Urothelium cell line (cell line): ENCODE data around the gene FOXP1.
"Not testable (repeated sequence)": the region's sequence is repeated elsewhere in the genome, so short reads cannot be mapped to it uniquely, and the experiment has no call there.

Source experiments
- DNase-seq: peaks from one replicate; pipeline ENCODE4 v3.0.0; 2011; ENCODE audit warnings: low spot score, mixed read lengths
- FAIRE-seq: peaks from 2 replicates; lab custom pipeline; 2011; peaks lifted over from hg19 to GRCh38; lab: Jason Lieb, UNC

FOXP1 gene

DNA sequence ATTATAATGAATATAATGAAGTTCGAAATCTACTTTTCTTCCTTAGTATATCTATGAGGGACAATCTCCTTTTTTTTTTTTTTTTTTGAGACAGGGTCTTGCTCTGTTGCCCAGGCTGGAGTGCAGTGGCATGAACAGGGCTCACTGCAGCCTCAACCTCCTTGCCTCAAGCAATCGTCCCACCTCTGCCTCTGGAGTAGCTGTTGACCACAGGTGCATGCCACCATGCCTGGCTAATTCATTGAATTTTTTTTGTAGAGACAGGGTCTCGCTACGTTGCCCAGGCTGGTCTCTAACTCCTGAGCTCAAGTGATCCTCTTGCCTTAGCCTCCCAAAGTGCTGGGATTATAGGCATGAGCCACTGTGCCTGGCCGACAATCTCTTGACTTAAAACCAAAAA lies 607.5 kb downstream of the FOXP1 start:
- not testable (repeated sequence) for DNase-seq, FAIRE-seq

GRCh38 chr3:70974747-70975146 lies 608.8 kb downstream of the FOXP1 start:
- no peak for DNase-seq
- no peak for FAIRE-seq

DNA sequence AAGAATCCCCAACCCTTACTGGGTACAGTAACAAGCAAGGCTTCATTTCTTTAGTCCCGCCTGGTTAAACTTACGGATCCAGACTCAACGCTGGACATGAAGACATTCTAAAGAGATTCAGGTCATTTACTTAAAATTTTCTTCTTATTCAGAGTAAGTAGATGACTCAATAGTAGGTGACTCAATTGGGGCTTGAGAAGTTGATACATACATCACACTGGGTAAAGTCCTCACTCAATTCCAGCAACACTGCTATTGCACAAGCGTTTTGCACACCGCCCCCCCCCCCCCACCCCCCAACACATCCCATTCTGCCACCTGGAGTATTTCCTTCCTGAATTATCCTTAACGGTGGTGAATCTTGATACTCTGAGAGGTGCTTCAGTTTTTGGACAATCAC lies 610.0 kb downstream of the FOXP1 start:
- DNase-seq (no peak), FAIRE-seq (no peak)

DNA sequence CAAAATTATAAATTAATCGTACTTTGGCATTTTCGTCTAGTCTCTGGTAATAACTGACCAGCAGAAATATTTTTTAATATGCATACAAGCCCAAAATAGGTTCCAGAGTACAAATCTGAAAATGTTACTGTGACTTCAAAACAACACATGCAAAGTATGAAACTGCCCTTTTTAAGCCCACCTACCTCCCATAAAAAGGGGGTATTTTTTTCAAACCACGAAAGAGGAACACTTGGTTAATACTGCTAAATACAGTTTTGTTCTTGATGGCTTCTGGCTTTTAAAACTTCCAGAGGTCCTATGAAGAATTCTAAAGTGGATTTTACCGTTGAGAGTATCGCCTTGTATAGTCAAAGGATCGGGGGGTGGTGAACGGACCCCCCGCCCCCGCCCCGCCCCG lies 610.7 kb downstream of the FOXP1 start:
- no peak for DNase-seq
- FAIRE-seq = no peak

DNA sequence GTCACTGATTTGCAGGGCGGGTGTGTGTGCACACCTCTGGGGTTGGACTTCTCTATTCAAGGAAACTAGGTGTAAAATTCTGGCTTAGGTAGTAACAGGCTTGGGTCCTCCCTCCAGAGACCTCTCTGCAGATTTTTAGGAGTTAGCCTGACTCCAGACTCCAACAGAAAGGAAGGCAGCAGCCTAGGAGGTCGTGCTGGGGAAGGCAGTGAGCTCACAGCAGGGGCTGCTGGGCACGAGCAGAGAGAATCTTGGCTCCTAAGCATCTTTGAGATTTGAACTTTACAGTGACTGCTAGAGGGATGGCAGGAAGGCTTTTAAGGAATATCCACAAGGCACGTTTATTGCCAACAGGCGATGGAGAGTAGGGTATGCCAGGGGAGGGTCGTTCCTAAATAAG lies 612.6 kb downstream of the FOXP1 start:
- DNase-seq (no peak), FAIRE-seq (no peak)

DNA sequence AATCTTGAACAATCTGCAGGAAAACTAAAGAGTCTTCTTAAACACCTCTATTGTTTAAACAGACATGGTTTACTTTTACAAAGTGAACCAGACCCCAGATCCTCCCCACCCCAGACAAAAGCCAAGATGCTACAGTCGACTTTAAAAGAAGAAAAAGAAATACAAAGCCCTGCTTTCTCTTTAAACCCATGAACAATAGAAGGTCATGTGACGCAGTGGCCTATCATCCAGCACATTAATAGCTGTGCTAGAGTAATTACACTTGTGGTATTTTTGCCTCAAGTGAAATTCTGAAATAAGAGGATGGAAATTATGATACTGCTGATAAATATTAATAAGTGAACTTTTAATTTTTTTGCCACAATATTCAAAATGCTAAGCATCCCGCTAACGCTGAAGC lies 613.4 kb downstream of the FOXP1 start:
- no peak for DNase-seq
- FAIRE-seq = no peak

GRCh38 chr3:70963431-70964275 lies 619.9 kb downstream of the FOXP1 start:
- no peak for DNase-seq
- FAIRE-seq = no peak

- DNase-seq (no peak), FAIRE-seq (no peak)
Measured at GRCh38 chr3:70959506-70960291, 623.8 kb downstream of the FOXP1 start.

- no peak for DNase-seq
- FAIRE-seq = no peak
Measured at GRCh38 chr3:70952033-70952747, 631.3 kb downstream of the FOXP1 start.

GRCh38 chr3:70951316-70951715 lies 632.2 kb downstream of the FOXP1 start:
- FAIRE-seq (no peak), DNase-seq (no peak)

GRCh38 chr3:70947579-70947978 lies 635.9 kb downstream of the FOXP1 start:
- FAIRE-seq = no peak
- DNase-seq = no peak

DNA sequence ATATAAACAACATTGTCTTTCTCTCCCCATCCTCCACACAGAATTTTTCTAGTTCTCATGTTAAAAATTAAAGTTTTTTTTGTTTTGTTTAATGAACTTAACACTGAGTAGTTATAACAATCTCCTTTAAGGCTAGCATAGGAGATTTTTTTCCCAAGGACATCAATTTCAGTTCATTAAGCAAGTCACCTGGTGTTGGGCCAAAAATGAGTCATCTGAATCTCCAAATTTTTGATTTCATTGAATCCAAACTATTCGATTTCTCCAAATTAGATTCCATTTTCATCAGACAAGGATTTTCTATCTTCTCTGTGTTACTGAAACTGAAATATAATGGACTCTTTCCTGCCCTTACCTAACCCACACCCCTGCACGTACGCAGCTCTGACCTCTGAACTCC lies 639.6 kb downstream of the FOXP1 start:
- FAIRE-seq = no peak

DNA sequence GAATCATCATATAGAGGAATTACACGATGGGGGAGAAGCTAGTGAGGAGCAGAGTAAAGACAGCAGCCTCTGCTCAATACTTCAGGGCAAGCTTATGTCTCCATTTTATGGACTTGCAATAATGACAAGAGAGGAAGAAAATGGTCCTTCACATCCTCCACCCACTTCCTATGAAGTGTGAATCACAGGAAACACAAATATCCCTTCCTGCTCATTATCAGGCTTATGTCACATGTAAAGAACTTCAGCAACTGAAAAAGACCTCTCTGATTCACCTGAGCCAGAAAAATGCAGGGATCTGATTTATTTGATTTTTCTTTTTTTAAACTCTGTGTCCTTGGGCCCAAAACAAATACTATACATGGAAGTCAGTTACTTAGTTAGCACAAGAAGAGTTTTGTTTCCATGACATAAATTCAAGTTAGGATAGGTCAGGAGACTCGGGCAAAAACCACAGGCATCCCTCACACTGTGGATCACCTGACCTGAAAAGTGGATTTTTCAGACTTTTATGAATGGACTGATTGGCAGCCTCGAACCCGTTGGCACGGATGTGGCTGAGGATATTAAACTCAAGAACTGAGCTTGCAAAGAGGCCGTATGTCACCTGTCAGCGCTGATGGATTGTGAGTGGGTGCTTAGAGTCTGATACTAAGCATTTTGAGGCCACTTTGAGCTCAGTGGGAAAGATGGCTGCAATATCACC lies 650.3 kb downstream of the FOXP1 start:
- DNase-seq (peak; percentile 29), FAIRE-seq (no peak)

More for the DNA sequence above, 639.6 kb downstream of the FOXP1 start:
- DNase-seq = no peak

DNA sequence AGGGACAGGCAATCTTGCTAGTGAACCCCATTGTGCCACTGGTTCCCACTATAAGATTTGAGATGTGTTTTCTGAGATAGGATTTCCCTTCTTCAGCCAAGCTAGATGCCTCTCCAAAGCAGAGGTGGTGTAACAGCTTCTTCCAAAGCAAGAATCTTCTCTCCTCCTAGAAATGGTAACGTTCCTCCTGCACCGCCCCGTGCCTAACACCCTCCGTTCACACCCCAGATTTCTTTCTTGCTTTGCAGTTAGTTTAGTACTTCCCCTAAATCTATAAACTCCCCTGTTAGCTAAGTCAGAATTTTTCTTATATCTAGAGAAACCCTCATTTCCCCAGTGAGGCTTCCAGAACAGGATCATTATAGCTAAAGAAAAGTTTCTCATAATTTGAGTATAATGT lies 653.5 kb downstream of the FOXP1 start:
- no peak for FAIRE-seq
- DNase-seq = no peak

GRCh38 chr3:70927239-70927638 lies 656.3 kb downstream of the FOXP1 start:
- FAIRE-seq = no peak
- DNase-seq = no peak

DNA sequence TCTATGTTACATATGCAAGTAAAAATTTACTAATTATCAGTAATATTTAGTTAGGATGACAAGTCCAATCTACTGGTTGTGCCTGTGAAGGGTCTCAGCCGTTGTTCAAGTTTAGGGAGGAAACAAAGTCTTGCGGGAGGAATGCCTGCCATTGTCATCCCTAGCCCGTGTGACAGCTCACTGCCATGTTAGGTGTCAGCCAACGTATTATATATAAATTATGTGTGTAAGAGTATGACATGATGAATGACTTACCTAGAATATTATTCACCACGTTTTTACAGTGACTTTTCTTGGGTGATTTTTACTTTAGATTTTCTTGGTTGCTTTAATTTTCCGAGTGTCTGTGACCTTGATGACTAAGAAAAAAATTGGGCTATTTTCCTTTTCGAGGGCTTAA lies 656.7 kb downstream of the FOXP1 start:
- DNase-seq = no peak
- no peak for FAIRE-seq

- FAIRE-seq (no peak), DNase-seq (no peak)
Measured at GRCh38 chr3:70919661-70920060, 663.9 kb downstream of the FOXP1 start.

GRCh38 chr3:70919091-70919490 lies 664.4 kb downstream of the FOXP1 start:
- FAIRE-seq = no peak

GRCh38 chr3:70916375-70917055 lies 667.0 kb downstream of the FOXP1 start:
- DNase-seq (no peak), FAIRE-seq (no peak)

More at GRCh38 chr3:70919091-70919490, 664.4 kb downstream of the FOXP1 start:
- DNase-seq = no peak

GRCh38 chr3:70914862-70915261 lies 668.7 kb downstream of the FOXP1 start:
- DNase-seq = no peak
- FAIRE-seq = no peak
